HCT116 (cell line): Measurements from ENCODE around the gene CCDC197. TPM values are rescaled to one million over a fixed set of nuclear protein-coding genes. Genes with fewer than 3 reads are reported as not detected.

Experiments used
- ATAC-seq: fragments of 200-7000 bp; cut with Tn5 transposase; 2 replicates; pipeline ENCODE4 v1.9.1; 2020; ENCODE audit warnings: mild to moderate bottlenecking, moderate library complexity
- BruUV-seq: library from RNA; stranded (reverse); fragments of 400-500 nt; replicated peaks from 2 replicates; lab custom pipeline; 2021; lab: Mats Ljungman, UMichigan
- CTCF ChIA-PET: fragments of 300-600 bp; sonication (Branson Sonifier 250); formaldehyde crosslinking; loops from one replicate; lab custom pipeline; 2021; ENCODE audit warnings: antibody characterized with exemption; lab: Charles Lee
- POLR2A ChIA-PET: fragments of 300-600, 350-600 bp; sonication (Branson Sonifier 250); formaldehyde crosslinking; loops from one replicate; lab custom pipeline; 2021; ENCODE audit warnings: antibody characterized with exemption; lab: Charles Lee
- RAD21 ChIA-PET, 2 experiments: fragments of 300-600 bp; sonication (Branson Sonifier 250); formaldehyde crosslinking; loops; one replicate each; lab custom pipeline; 2023; ENCODE audit warnings: low total read pairs in 2 of 2; ENCODE audit not compliant: uncharacterized antibody in 2 of 2, unreplicated experiment in 2 of 2, low non-redundant PET in 1 of 2; lab: Charles Lee
- DNase-seq: peaks from one replicate; pipeline ENCODE4 v3.0.0-alpha.2; 2010; ENCODE audit warnings: low read depth, low spot score
- H2AFZ ChIP-seq: fragments of 200-600 bp; shearing (Covaris generic), sonication (generic); 2 replicates; pipeline ENCODE4 v1.6.1; 2017; ENCODE audit warnings: low read depth, mixed run types, mixed read lengths, antibody characterized with exemption, low read length; ENCODE audit not compliant: poor library complexity, severe bottlenecking
- H3K27ac ChIP-seq: 2 replicates; pipeline ENCODE4 v1.5.1; 2012; ENCODE audit warnings: low read depth, low read length
- H3K27me3 ChIP-seq: fragments of 200-600 bp; sonication (generic); 2 replicates; pipeline ENCODE4 v1.6.1; 2016; ENCODE audit warnings: mixed run types, low read length, mixed read lengths; ENCODE audit not compliant: insufficient read depth
- H3K36me3 ChIP-seq, 2 experiments: fragments of 200-500 bp in 1 of 2; fragments of 200-600 bp in 1 of 2; sonication (Bioruptor generic) in 1 of 2; sonication (generic) in 1 of 2; 2 replicates each; pipeline versions ENCODE4 v1.5.1 to v1.6.1; 2014 to 2016; ENCODE audit warnings: low read length in 2 of 2, inconsistent platforms in 1 of 2, mixed read lengths in 1 of 2, mixed run types in 1 of 2; ENCODE audit not compliant: insufficient read depth in 2 of 2, control insufficient read depth in 1 of 2
- H3K4me1 ChIP-seq, 2 experiments: fragments of 200-600 bp in 1 of 2; sonication (generic) in 1 of 2; 2 replicates each; pipeline versions ENCODE4 v1.5.1 to v1.6.1; 2012 to 2017; ENCODE audit warnings: low read length in 2 of 2, inconsistent platforms in 1 of 2, mild to moderate bottlenecking in 1 of 2, mixed read lengths in 1 of 2, mixed run types in 1 of 2, moderate library complexity in 1 of 2; ENCODE audit not compliant: insufficient read depth in 2 of 2, control insufficient read depth in 1 of 2
- H3K4me2 ChIP-seq: fragments of 200-600 bp; sonication (generic); 2 replicates; pipeline ENCODE4 v1.6.1; 2017; ENCODE audit warnings: mixed run types, low read length, mixed read lengths
- H3K4me3 ChIP-seq, 2 experiments: fragments of 200-600 bp in 1 of 2; sonication (generic) in 1 of 2; replicated peaks in 1 of 2; 2 replicates each; pipeline ENCODE4 v1.5.1; 2011 to 2016; ENCODE audit warnings: low read length in 2 of 2, control low read depth in 1 of 2, low read depth in 1 of 2, mild to moderate bottlenecking in 1 of 2, mixed read lengths in 1 of 2, mixed run types in 1 of 2
- H3K79me2 ChIP-seq: fragments of 200-600 bp; sonication (generic); 2 replicates; pipeline ENCODE4 v1.6.1; 2017; ENCODE audit warnings: mild to moderate bottlenecking, mixed run types, low read length, moderate library complexity, mixed read lengths; ENCODE audit not compliant: insufficient read depth
- H3K9ac ChIP-seq: fragments of 200-600 bp; sonication (generic); 2 replicates; pipeline ENCODE4 v1.6.1; 2016; ENCODE audit warnings: low read length, mixed read lengths
- H3K9me2 ChIP-seq: fragments of 200-600 bp; sonication (generic), shearing (Covaris generic); 2 replicates; pipeline ENCODE4 v1.6.1; 2017; ENCODE audit warnings: mixed run types, mild to moderate bottlenecking, moderate library complexity; ENCODE audit not compliant: insufficient read depth
- H3K9me3 ChIP-seq, 2 experiments: fragments of 200-500 bp in 1 of 2; fragments of 200-600 bp in 1 of 2; sonication (Bioruptor generic) in 1 of 2; sonication (generic) in 1 of 2; 2 replicates each; pipeline ENCODE4 v1.6.1; 2014 to 2017; ENCODE audit warnings: low read length in 2 of 2, mixed read lengths in 2 of 2, inconsistent platforms in 1 of 2, low read depth in 1 of 2, mild to moderate bottlenecking in 1 of 2, mixed run types in 1 of 2, moderate library complexity in 1 of 2; ENCODE audit not compliant: control insufficient read depth in 1 of 2, insufficient read depth in 1 of 2
- H4K20me1 ChIP-seq: fragments of 200-600 bp; sonication (generic), shearing (Covaris generic); 2 replicates; pipeline ENCODE4 v1.6.1; 2017; ENCODE audit warnings: mixed run types, mild to moderate bottlenecking, moderate library complexity; ENCODE audit not compliant: insufficient read depth
- CBX3 ChIP-seq: IDR thresholded peaks from 2 replicates; pipeline ENCODE4 v1.6.1; 2012; ENCODE audit warnings: low read depth
- CTCF ChIP-seq, 3 experiments: fragments of 200-600 bp in 1 of 3; sonication (generic) in 1 of 3; IDR thresholded peaks in 2 of 3; conservative IDR thresholded peaks in 1 of 3; 2 replicates each; pipeline ENCODE4 v1.5.1; 2012 to 2017; ENCODE audit warnings: low read depth in 2 of 3, low read length in 2 of 3, antibody characterized with exemption in 1 of 3, borderline replicate concordance in 1 of 3, control low read depth in 1 of 3, mild to moderate bottlenecking in 1 of 3, mixed read lengths in 1 of 3, mixed run types in 1 of 3, moderate library complexity in 1 of 3; ENCODE audit not compliant: insufficient read depth in 1 of 3
- ELF1 ChIP-seq: IDR thresholded peaks from 2 replicates; pipeline ENCODE4 v1.6.1; 2012; ENCODE audit warnings: low read depth, borderline replicate concordance
- MAX ChIP-seq: IDR thresholded peaks from 2 replicates; pipeline ENCODE4 v1.6.1; 2012
- POLR2A ChIP-seq: IDR thresholded peaks from 2 replicates; pipeline ENCODE4 v1.7.0; 2011; ENCODE audit warnings: borderline replicate concordance; ENCODE audit not compliant: insufficient read depth, insufficient read length; ENCODE audit errors: extremely low read depth
- SIN3A ChIP-seq: IDR thresholded peaks from 2 replicates; pipeline ENCODE4 v1.6.1; 2012; ENCODE audit warnings: low read depth
- SRF ChIP-seq: IDR thresholded peaks from 2 replicates; pipeline ENCODE4 v1.6.1; 2012; ENCODE audit warnings: low read depth
- intact Hi-C: fragments of 100-400 bp; cut with micrococcal nuclease; formaldehyde crosslinking; loops from 2 replicates; pipeline ENCODE4 v1.10.0; 2022
- total RNA-seq: library from RNA; stranded (reverse); gene quantifications from one replicate; pipeline ENCODE4 v1.2.1, GENCODE V29; 2021; ENCODE audit not compliant: unreplicated experiment

Gene CCDC197
- total RNA-seq, 1 experiment from 2014 or later = not detected

DNA sequence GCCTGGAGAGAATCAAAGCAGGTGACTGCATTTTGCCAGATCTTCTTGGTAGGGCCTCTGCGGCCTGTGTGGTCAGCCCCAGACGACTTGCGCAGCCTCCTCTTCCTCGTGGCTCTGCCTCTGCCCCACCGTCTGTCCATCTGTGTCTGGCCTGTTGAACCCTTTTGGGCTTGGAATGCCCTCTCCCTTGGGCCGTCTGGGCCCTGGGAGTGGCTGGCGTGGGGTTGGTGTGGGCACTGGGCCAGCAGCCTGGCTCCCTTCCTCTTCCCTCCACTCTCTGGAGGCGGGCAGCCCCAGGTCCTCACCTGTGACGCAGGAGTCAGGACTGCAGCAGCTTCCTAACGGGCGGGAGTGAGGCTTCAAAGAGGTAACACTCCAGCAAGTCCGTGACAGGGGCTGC is 9.7 kb upstream of the CCDC197 start (continued):
- TF ChIP-seq CTCF (IDR thresholded peaks at IDR 0.05 in 2 of 3, conservative IDR thresholded peaks at IDR 0.05 in 1 of 3; ENCODE audit: borderline replicate concordance in 1 of 3, insufficient read depth in 1 of 3, low read depth in 2 of 3, low read length in 2 of 3) = no peak
- TF ChIP-seq POLR2A = no peak
- TF ChIP-seq SIN3A = no peak
- TF ChIP-seq ELF1 = no peak

DNA sequence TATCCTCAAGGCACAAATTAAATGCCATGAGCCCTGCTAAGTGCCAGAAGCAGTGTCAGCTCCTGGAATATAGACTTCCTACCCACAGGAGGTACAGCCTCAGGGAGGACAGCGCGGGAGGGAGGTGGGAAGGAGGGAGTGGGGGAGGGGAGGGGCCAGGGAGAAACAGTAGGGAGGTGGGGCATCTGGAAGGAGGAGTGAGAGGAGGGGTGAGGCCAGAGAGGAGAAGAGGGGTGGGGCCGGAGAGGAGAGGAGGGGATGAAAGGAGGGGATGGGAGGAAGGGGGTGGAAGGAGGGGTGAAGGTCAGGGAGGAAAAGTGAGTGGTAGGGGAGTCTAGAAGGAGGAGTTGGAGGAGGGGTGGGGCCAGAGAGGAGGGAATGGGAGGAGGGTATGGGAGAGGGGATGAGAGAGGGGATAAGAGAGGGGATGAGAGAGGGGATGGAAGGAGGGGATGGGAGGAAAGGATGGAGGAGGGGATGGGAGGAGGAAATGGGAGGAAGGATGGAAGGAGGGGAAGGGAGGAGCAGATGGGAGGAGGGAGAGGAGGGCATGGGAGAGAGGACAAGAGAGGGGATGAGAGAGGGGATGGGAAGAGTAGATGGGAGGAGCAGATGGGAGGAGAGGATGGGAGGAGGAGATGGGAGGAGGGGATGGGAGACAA is 9.2 kb upstream of the CCDC197 start:
- intact Hi-C loops = no loop called here
- ChIA-PET POLR2A (no interaction called here), RAD21 (no interaction called here), CTCF (no interaction called here)
- Histone ChIP-seq H3K27ac (no peak overlapping the region), H4K20me1 (no peaks in the 10 kb centered on the region), H3K4me1 (peaks cover 15 to 29% of the 10 kb centered on the region in 2 experiments; a peak in 3 of 4 replicates), H3K9me2 (no peaks in the 10 kb centered on the region), H3K4me2 (no peak overlapping the region), H3K4me3 (no peak overlapping the region), H3K79me2 (no peaks in the 10 kb centered on the region), H2AFZ (no peak overlapping the region), H3K36me3 (no peaks in the 10 kb centered on the region), H3K27me3 (no peaks in the 10 kb centered on the region), H3K9ac (no peak overlapping the region), H3K9me3 (no peaks in the 10 kb centered on the region)
- TF ChIP-seq SRF = no peak
- ATAC-seq (no peak), DNase-seq (no peak)
- no TSS peak for BruUV-seq

GRCh38 chr14:93989939-93990338 is 7.2 kb upstream of the CCDC197 start:
- H3K9me3 ChIP-seq = no peaks in the 10 kb centered on the region
- ChIA-PET RAD21 (no interaction called here), POLR2A (no interaction called here)
- no peaks in the 10 kb centered on the region for H4K20me1 ChIP-seq
- H3K79me2 ChIP-seq = no peaks in the 10 kb centered on the region
- intact Hi-C loops = no loop called here
- H3K4me3 ChIP-seq = no peak overlapping the region
- no peaks in the 10 kb centered on the region for H3K36me3 ChIP-seq
- DNase-seq = no peak
- TF ChIP-seq POLR2A = no peak
- no peak for TF ChIP-seq MAX
- TF ChIP-seq CBX3 = no peak
- TF ChIP-seq, all 23 proteins: peak for 0
- H3K9ac ChIP-seq = no peak overlapping the region
- H3K4me2 ChIP-seq = no peak overlapping the region
- CTCF ChIA-PET = interaction anchor here (0.9 kb wide), 1 partner anchor 50 kb away, joined by 3 read pairs; no protein-coding TSS in a partner anchor
- no peak for ATAC-seq
- peaks cover 13 to 24% of the 10 kb centered on the region in 2 experiments; a peak in 3 of 4 replicates for H3K4me1 ChIP-seq
- no peak overlapping the region for H3K27ac ChIP-seq
- H3K9me2 ChIP-seq = no peaks in the 10 kb centered on the region
- no peak overlapping the region for H2AFZ ChIP-seq
- BruUV-seq = no TSS peak
- no peaks in the 10 kb centered on the region for H3K27me3 ChIP-seq
